Activated T-cell treated with anti-CD3 and anti-CD28 coated beads for 4 hours (primary cell): ENCODE data around the gene TENM4.

ENCODE experiments used
- DNase-seq: peaks from one replicate; pipeline ENCODE4 v3.0.0-alpha.2; 2020

TENM4 gene

DNA sequence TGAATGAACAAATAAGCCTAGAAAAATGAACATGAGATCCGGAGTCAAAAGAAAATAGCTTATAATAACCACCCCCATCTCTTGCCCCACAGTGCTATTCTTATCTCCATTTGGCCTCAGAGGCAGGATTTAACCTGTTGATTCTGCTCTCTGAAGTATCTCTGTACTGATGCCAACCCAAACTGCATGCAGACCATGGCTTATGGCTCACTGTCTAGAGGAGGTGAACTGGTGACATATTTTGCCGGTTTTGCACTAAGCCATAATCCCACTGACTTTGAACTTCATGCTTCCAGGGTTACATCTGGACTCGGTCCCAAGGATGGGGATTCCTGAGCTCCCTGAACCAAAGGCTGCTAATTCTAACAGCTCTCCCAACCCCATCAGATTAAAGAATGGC lies 397.1 kb downstream of the TENM4 start:
- no peak for DNase-seq

DNA sequence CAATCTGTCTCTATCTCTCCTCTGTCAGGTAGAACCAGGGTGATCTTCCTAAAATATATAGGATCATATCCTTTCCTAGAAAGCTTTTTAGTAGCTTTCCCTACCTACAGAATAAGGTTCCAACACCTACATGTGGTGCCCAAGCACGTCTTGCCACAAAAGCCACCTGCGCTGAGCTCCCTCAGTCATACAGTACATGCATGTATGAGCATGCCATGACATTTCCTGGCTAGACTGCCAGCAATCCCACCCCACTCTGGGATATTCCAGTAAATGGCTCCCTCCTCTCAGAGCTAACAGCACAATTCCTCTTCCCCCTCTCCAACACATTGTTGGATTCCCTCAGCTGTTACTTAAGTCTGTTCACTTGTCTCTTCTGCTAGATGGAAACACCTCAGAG lies 398.0 kb downstream of the TENM4 start:
- no peak for DNase-seq

DNA sequence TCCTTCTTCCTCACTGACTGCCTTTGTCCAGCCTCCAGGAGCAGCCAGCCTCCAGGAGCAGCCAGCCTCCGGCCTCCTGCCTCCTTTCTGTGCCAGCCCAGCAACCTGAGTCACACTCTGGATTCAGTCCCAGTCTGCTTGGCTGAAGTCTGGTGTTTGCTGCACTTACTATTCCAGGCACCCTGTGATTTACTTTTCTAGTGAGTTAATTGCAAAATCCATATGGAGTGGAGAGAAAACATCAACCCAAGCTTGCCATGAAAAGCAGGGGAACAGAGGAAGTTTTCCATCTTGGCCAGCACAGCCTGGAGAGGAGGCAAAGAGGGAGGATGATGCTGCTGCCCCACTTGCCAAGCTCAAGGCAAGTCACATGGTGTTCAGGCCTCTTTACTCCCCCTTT lies 400.5 kb downstream of the TENM4 start:
- DNase-seq = no peak

DNA sequence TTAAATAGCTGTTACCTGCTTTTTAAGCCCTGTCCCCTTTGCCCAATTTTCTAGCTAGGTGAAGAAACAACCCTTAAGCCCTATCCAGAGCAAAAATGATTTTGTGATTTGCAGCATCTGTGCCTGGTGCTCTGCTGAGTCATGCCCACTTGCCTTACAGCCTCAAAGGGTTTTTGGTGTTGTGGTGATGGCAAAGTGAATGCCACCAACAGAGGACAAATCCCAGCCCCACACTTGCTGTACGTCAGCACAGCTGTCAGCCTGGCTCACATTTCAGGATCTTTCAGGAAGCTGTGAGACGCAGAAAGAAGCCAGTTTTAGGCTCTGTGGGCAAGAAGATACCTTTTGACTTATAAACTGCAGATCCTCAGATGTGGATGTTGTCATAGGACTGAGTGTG lies 401.7 kb downstream of the TENM4 start:
- no peak for DNase-seq

GRCh38 chr11:79035881-79036280 lies 404.9 kb downstream of the TENM4 start:
- no peak for DNase-seq

DNA sequence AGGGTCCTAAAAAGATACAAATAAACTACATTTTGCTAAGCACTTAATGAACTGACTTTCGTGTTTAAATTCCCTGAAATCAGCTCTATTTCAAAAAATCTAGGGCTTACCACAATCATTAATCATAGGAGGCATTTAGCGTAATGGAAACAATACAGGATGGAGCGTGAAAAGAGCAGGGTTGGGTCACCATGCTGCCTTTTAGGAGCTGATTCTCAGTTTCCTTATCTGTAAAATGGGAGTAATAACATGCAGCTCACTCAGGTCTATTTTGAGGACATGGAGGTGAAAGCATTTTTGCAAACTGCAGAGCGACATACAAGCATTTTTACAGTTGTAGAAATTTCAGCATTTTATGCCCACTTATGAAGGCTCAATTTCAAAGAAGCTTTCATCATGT lies 407.0 kb downstream of the TENM4 start:
- DNase-seq = no peak

- DNase-seq = no peak
Observed at GRCh38 chr11:79030448-79030847, 410.4 kb downstream of the TENM4 start.

DNA sequence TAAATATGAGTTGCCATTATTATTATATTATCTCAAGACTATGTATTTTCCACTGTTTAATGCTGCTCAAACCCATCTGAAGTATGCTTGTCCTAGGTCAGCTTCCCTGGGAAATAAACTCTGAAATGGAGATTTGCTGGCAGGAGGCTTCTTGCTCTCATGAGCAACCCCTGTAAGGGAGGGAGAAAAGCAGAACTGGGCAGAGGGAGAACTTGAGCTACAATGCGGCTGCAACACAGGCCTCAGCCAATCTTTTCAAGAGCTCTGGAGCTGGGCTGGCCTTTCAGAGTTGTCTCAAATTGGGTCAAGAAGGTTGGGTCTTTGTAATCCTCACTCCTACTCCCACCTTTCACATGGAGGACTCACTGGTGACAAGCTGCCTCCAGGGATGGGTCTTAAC lies 412.6 kb downstream of the TENM4 start:
- DNase-seq = no peak

DNA sequence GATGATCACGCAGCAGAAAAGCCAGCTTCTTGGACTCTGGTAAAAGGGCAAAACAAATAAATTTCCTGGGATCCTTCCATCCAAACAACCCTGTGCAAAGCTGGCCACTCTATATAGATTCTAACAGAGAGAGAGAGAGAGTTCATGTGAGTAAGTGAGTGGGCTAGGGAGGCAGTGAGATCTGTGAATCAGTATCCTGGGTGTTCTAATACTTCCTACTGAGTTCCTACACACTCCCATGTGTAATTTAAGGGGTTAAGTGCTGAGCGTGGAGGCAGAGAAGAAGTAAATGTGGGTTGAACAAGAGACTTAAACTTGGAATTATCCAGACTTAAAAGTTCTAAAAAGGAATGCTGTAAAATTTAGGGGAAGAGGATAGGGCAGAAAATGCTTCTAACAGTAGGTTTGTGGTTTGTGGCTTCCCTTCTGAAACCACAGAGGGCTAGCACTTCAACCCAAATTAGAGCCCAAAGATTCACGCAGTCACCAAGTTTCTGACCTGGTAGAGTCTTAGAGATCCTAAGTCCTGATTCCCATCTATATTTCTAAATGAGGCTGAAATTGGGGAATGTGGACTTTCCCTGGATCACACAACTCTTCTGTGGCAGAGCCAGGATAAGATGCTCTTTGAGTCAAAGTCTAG lies 413.9 kb downstream of the TENM4 start:
- DNase-seq = no peak

DNA sequence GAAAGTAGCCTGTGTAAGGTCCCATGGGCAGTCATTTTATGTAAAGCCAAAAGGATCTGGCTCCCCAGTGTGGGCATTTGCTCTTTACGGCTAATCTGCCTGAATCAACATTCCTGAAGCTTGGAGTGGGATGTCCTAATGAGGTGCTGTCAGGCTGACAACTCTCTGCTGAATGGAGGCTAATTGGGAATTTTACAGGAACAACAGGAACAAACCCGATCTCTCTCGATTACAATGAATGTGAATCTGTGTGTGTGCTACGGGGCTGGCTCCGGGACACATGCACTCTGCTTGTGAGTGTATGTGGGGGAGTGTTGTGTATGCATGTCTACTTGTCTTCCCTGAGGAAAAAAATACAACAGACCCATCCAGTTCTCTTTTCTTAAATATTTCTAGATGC lies 415.2 kb downstream of the TENM4 start:
- DNase-seq = no peak

DNA sequence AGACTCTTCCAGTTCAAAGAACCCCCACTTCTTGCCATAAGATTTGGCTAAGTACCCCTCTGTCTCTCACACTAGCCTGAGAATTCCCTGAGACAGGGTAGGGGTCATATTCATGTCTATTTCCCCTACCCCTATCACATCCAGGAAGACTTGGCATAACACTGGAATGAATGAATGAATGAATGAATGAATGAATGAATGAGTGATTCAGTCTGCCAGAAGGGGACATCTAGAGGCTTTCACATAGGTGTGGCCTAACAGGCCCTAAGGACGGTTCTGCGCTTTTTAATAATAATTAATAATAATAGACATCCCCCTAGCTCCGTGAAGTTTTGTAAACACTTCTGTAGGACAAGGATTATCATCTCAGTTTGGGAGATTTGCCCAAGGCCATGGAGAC lies 415.7 kb downstream of the TENM4 start:
- DNase-seq = no peak

DNA sequence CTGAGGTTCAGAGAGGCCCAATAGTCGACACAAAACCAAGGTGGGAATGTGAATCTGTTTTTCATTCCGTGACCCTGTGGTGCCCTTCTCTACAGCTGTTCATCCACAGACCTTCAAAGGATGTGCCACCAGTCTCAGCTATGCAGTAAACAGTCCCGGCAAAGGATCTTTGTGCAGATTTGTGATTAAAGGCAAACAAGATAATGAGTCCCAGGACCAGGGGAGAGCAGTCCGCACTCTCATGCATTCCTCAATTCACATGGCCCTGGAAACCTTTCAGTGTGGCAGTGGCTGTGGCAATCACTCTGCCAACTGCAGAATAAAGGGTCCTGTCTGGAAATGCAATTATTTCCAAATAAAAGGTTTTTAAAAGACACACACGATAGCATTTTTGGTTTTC lies 418.6 kb downstream of the TENM4 start:
- no peak for DNase-seq

DNA sequence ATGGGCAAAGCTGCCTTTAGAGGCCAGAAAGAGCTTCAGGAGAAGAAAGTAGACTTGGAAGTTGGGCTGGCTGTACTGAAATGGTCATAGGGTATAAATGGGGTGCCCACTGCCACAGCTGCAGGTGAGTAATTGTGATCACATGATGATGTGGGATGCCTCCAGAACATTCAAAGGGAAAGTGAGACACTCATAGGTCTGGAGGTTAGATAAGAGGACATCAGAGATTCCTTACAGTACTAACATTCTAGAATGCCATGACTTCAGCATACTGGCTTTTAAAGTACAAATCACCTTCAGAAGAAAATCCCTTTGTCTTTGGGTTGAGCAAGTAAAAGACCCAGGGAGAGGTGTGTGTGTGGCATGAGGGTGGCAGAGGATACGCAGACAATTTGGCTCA lies 419.2 kb downstream of the TENM4 start:
- DNase-seq = no peak

DNA sequence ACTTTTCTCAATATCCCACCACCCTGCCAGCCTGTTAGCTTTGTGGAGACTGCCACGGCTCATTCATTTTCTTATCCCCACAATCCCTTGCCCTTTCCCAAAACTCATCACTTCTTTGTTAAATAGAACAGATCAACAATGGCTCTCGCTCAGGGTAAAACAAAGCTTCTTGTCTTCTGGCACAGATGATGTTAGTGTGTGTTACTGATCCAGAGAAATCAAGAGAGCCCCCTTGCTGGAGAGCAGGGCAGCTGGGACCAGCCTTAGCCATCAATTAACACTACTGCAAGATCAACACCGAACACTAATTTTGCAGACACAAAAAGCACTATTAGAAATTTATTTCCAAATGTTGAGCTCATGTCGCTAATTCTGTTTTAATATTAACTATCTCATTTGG lies 420.9 kb downstream of the TENM4 start:
- DNase-seq = no peak

- no peak for DNase-seq
Observed at GRCh38 chr11:79019277-79019676, 421.6 kb downstream of the TENM4 start.

DNA sequence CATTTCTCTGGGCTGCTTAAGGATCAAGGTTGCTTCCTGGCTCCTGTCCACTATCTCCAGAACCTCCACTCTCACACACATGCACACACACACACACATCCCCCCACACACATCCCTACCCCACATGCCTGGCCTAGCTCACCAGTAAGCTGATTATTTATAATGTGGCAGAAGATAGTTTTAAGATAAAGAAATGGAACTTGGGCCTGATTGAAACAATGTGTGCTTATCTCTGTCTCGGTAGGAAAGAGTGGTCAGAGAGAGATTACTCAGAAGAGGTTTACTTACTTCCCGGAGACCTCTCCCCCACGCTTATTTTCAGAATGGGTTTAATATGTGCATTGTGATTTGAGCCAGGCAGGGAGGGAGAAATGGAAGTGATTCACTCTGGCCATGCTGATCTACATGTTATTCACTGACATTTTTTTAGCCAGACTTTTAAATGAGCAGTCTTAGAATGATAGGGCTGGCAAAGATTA lies 422.4 kb downstream of the TENM4 start:
- DNase-seq = no peak

GRCh38 chr11:79017811-79018210 lies 423.0 kb downstream of the TENM4 start:
- DNase-seq = no peak

GRCh38 chr11:79013509-79013908 lies 427.3 kb downstream of the TENM4 start:
- no peak for DNase-seq

DNA sequence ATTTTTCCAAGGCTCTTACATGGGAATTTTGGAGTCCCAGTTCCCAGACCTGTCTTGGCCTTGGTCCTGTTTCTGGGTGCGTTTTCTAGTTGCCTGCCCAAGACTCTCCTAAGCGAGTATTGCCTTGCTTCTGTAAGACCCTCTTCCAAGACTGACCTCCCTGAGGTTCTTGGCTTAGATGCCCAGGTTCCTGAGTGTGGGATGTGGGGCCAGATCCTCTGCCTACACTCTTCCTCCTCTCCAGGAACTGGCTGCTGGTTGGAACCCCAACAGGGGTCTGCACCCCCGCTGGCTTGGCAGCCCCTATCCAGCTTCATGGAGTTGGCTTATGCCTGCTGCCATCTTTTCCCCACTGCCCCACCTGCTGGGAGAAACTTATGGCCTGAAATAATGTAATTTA lies 429.5 kb downstream of the TENM4 start:
- DNase-seq = no peak

DNA sequence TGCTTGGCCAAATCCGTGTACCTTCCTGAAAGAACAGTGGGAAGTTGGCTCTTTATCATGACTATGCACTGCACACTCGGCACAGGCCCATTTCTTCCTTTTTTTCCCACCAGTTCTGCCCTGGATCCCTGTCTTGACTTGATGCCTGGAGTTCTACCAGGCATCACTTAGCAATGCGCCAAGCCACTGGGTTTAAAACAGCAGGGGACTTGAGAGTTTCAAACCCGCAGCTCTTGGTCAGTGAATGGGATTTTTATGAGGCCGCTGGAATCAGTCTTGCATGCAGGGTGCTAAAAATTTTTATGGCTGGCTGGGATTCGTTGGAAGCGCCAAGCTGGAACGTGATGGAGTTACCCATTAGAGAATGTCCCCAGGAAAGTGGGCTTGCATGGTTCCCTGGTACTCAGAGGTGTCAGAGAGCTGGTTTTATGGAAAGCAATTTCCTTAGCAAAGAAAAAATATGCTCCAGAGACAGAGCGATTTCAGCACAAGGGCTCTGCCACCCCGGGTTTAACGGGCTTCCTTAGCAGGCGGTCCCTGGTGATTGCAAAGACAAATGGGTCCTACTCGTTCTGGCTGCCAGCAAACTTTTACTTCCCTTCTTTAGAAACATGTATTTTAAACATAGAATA lies 432.9 kb downstream of the TENM4 start:
- DNase-seq = no peak

DNA sequence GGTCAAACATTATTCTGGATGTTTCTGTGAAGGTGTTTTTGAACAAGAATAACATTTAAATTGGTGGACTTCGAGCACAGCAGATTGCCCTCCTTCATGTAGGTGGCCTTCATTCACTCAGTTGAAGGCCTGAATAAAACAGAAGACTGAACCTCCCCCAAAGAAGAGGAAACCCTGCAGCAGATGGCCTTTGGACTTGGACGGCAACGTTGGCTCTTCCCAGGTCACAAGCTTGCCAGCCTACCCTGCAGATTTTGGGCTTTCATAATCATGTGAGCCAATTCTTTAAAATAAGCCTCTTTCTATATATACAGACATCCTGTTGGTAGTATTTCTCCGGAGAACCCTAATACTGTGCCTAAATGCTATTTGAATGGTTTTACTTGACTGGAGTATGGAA lies 434.0 kb downstream of the TENM4 start:
- DNase-seq = no peak

GRCh38 chr11:78996007-78996406 lies 444.8 kb downstream of the TENM4 start:
- DNase-seq = no peak

GRCh38 chr11:78995171-78995570 lies 445.7 kb downstream of the TENM4 start:
- DNase-seq = no peak

DNA sequence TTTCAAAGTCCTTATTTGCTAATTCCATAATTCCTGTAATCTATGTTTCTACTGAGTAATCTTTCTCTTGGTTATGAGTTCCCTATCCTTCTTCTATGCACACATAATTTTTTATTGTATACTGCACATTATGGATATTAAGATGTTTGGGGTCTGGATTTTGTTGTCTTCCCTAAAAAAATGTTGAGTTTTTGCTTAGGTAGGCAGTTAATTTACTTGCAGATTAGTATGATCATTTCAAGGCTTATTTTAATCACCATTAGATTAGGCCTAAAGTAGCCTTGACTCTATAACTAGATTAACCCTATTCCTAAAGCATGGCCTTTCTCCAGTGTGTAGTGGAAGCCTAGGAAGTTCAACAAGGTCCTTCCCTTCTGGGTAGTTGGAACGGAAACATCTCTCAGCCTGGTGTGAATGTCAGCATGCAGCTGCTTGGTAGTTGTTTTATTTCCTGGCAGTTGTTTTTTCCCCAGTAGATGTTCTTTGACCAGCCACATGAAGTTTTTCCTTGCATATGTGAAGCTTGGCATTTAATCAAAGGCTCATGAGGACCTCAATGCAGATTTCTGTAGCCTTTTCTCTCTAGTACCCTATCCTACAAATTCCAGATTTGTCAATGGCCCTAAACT lies 446.9 kb downstream of the TENM4 start:
- DNase-seq = no peak

- no peak for DNase-seq
Observed at GRCh38 chr11:78991681-78992080, 449.1 kb downstream of the TENM4 start.
